Osteocyte (in vitro differentiated cells): ENCODE results near the gene MTA1. TPM values are rescaled to one million over a fixed set of nuclear protein-coding genes. Genes with fewer than 3 reads are reported as not detected.

ENCODE experiments used
- DNase-seq: peaks from one replicate; pipeline ENCODE4 v3.0.0; 2021; ENCODE audit warnings: mixed read lengths; ENCODE audit not compliant: unreplicated experiment; ENCODE audit errors: extremely low spot score
- H3K27ac Mint-ChIP-seq: one replicate; pipeline ENCODE4 v1.8.0; 2021; ENCODE audit warnings: mild to moderate bottlenecking, mixed read lengths; ENCODE audit not compliant: unreplicated experiment
- H3K27me3 Mint-ChIP-seq: one replicate; pipeline ENCODE4 v1.8.0; 2021; ENCODE audit warnings: mixed read lengths; ENCODE audit not compliant: unreplicated experiment
- H3K36me3 Mint-ChIP-seq: one replicate; pipeline ENCODE4 v1.8.0; 2021; ENCODE audit warnings: mixed read lengths; ENCODE audit not compliant: unreplicated experiment
- H3K4me1 Mint-ChIP-seq: one replicate; pipeline ENCODE4 v1.8.0; 2021; ENCODE audit warnings: mixed read lengths; ENCODE audit not compliant: unreplicated experiment
- H3K4me3 Mint-ChIP-seq: one replicate; pipeline ENCODE4 v1.8.0; 2021; ENCODE audit warnings: mild to moderate bottlenecking, moderate library complexity, mixed read lengths; ENCODE audit not compliant: unreplicated experiment
- H3K9me3 Mint-ChIP-seq: one replicate; pipeline ENCODE4 v1.8.0; 2021; ENCODE audit warnings: mixed read lengths; ENCODE audit not compliant: unreplicated experiment
- CTCF ChIP-seq: fragments of 200-600 bp; sonication (generic); IDR thresholded peaks from 2 replicates; pipeline ENCODE4 v1.5.0; 2021; ENCODE audit warnings: antibody characterized with exemption, mild to moderate bottlenecking, moderate library complexity
- total RNA-seq: library from RNA; stranded (reverse); gene quantifications from 2 replicates; pipeline ENCODE4 v1.2.1, GENCODE V29; 2021

MTA1 gene
- total RNA-seq, 1 donor from 2014 or later = 132 TPM

DNA sequence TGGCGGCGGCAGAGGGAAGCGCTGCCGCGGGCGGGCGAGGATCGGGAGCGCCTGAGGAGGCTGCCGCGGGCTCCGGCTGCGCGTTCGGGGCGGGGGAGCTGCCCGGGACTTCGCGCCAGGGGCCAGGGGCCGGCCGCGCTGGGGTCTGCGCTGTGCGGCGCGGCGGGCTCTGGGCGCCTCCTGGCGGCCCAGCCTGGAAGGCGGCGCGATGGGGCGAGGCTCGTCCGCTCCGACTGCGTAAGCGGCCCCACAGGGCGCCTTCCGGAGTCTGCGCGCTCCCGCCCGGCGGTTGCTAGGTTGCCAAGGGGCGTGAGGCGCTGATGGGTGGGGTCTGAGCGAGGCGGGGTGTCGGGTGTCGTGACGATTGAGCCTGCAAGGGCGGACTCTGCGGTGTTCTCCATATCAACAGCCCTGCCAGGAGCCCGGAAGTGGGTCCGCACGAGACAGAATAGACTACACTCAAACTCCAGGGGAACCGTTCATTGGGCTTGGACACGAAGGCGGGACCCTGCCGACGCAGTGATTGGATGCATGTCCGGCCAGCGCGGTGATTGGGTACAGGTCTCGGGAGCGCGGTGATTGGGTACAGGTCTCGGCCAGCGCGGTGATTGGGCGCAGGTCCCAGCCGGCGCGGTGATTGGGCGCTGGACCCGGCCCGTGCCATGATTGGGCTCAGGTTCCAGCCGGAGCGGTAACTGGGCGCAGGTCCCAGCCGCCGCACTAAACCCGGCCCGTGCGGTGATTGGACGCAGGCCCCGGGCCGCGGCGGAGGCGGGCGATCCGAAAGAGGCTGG lies 71.1 kb downstream of the MTA1 start, which contains the start of gene TEDC1:
Gene TEDC1 (plus strand): TSS at position 675 of the 794 bp plus-strand sequence. CDS start 130 bp downstream, outside the sequence.
- DNase-seq = peak; percentile 100
- peak within 1 kb of the TSS; percentile 91 for H3K27ac Mint-ChIP-seq
- H3K36me3 Mint-ChIP-seq = no peaks in the 10 kb centered on the region
- no peaks in the 10 kb centered on the region for H3K9me3 Mint-ChIP-seq
- peak; percentile 94 for TF ChIP-seq CTCF
- no peaks in the 10 kb centered on the region for H3K27me3 Mint-ChIP-seq
- peak within 1 kb of the TSS; percentile 71 for H3K4me3 Mint-ChIP-seq
- H3K4me1 Mint-ChIP-seq = peaks cover 20% of the 10 kb centered on the region

GRCh38 chr14:105491366-105491973 lies 71.8 kb downstream of the MTA1 start:
- no peak for TF ChIP-seq CTCF
- Mint-ChIP-seq H3K36me3 (no peaks in the 10 kb centered on the region), H3K4me1 (peaks cover 18% of the 10 kb centered on the region), H3K9me3 (no peaks in the 10 kb centered on the region), H3K27me3 (no peaks in the 10 kb centered on the region), H3K27ac (peak overlapping the region; percentile 91), H3K4me3 (peak overlapping the region; percentile 71)
- no peak for DNase-seq

DNA sequence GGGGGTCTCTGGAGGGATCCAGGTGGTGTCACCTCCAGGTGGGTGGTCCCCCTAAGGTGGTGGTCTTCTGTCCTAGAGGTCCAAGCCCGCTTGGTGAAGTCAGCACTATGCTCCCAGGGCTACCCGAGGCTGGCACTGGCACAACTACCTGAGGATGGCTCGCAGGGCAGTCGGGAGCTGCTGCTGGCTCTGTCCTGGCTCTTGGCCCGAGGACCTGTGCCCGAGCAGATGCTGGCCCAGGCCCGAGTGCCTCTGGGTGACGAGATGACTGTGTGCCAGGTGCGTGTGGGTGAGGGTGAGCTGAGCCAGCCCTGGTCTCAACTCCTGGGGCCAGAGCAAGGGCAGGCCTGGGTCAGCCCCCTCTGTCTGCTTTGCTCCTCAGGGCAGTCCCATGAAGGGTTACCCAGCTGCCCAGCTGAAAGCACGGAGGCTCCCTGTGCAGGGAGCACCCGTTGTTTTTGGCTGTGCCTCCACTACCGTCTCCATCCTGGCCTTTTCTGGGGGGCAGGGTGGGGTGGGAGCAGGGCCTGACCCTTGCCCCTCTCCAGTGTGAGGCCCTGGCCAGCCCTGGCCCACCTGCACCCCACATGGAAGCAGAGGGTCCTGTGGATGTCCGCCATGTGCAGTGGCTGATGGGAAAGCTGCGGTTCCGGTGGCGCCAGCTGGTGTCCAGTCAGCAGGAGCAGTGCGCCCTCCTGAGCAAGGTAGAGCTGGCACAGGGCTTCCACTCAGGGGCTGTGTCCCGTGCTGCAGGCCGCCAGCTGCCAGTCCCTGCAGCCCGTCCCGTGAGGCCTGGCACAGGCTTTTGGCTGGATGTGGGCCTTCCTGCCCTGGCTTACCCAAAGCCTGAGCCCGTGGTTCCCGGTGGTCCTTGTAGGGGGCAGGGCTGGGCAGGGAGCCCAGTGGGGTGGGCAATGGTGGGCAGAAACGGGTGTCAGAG lies 72.7 kb downstream of the MTA1 start:
- Mint-ChIP-seq H3K4me3 (peak overlapping the region; percentile 71), H3K36me3 (no peaks in the 10 kb centered on the region), H3K27me3 (no peaks in the 10 kb centered on the region), H3K4me1 (peaks cover 16% of the 10 kb centered on the region), H3K27ac (peak overlapping the region; percentile 81), H3K9me3 (no peaks in the 10 kb centered on the region)
- DNase-seq = no peak
- TF ChIP-seq CTCF = no peak

- TF ChIP-seq CTCF = no peak
- no peaks in the 10 kb centered on the region for H3K36me3 Mint-ChIP-seq
- no peak overlapping the region for H3K27ac Mint-ChIP-seq
- no peak overlapping the region for H3K4me3 Mint-ChIP-seq
- no peaks in the 10 kb centered on the region for H3K9me3 Mint-ChIP-seq
- no peaks in the 10 kb centered on the region for H3K27me3 Mint-ChIP-seq
- H3K4me1 Mint-ChIP-seq = peaks cover 16% of the 10 kb centered on the region
- DNase-seq = no peak
These were observed 73.6 kb downstream of the MTA1 start for GRCh38 chr14:105492971-105493871.
